GM19043 (cell line): ENCODE results near the gene MVP.
"Not testable (repeated sequence)": the region's sequence is repeated elsewhere in the genome, so short reads cannot be mapped to it uniquely, and the experiment has no call there.

Source experiments
- ATAC-seq: cut with Tn5 transposase; IDR thresholded peaks from one replicate; pipeline ENCODE4 v1.9.1; 2021; ENCODE audit warnings: low read depth; ENCODE audit not compliant: unreplicated experiment

Gene MVP

GRCh38 chr16:29820271-29820701, at the start of gene MVP:
Gene MVP (plus strand): TSS chr16:29820462. CDS start chr16:29830550, 10,088 bp downstream.
- ATAC-seq, result no peak

- not testable (repeated sequence) for ATAC-seq
These were observed 47.9 kb upstream of the MVP start for GRCh38 chr16:29772330-29772729.

- no peak for ATAC-seq
These were observed 45.5 kb upstream of the MVP start for GRCh38 chr16:29774730-29775129.

DNA sequence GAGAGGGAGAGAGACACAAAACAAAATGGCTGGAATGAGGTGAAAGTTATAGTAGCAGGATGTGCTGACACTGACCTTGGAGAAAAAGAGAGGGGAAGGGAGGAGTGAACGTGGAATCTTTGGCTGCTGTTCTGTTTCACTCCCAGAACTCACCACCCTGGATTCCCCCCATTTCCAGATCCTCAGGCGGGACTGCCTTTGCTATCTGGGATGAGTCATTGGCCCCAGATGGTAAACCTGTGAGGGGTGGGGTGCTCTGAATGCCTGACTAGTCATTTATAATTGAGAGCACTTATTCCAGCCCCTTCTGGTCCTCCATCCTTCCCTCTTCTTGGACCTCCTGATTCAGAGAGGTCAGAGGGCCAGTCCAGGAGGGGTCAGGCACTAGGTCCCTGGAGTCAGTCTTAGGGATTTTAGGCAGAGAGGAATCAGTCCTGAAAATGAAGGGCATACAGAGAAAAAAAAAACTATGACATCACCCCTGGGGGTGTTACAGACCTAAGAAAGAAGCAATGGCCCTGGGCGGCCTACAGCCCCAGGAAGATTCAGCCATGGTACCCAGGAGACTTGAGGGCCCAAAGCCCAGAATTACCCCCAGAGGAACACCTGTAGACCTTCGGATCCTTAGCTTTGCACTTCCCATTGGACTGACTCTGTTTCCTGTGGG, 44.4 kb upstream of the MVP start:
- no peak for ATAC-seq

- no peak for ATAC-seq
These were observed 42.5 kb upstream of the MVP start, which contains the start of gene ZG16 for GRCh38 chr16:29777576-29778350. Gene ZG16 (plus strand): TSS chr16:29778256. CDS start chr16:29779267, 1,011 bp downstream.

DNA sequence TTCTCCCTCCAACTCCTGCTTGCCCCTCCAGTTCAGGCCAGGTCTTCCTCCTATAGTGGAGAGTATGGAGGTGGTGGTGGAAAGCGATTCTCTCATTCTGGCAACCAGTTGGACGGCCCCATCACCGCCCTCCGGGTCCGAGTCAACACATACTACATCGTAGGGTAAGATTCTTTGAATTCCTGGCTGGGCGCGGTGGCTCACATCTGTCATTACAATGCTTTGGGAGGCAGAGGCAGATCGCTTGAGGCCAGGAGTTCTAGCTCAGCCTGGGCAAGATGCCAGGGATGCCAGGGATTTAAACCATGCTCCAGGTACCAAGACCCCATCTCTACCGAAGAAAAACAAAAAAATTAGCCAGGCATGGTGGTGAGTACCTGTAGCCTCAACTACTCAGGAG, 40.8 kb upstream of the MVP start:
- no peak for ATAC-seq

- not testable (repeated sequence) for ATAC-seq
These were observed 36.9 kb upstream of the MVP start for GRCh38 chr16:29783094-29783953.

DNA sequence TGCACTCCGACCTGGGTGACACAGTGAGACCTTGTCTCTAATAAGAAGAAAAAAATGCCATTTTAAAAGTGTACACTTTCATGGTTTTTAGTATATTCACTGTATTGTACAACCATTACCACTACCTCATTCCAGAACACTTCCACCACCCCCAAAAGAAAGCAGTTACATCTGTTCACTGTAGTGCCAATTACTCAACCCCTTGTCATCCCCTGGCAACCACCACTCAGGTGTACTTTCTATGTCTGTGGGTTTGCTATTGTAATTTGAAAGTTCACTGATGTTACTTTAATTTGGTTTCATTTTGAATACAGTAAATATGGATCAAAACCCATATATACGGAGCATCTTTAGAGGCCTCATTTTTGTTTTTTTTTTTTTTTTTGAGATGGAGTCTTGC, 36.1 kb upstream of the MVP start:
- no peak for ATAC-seq

- no peak for ATAC-seq
These were observed 35.3 kb upstream of the MVP start for GRCh38 chr16:29784901-29785500.

- not testable (repeated sequence) for ATAC-seq
These were observed 33.1 kb upstream of the MVP start for GRCh38 chr16:29787155-29787554.

- no peak for ATAC-seq
These were observed 30.5 kb upstream of the MVP start for GRCh38 chr16:29789775-29790182.

GRCh38 chr16:29790183-29790948, 29.9 kb upstream of the MVP start, which contains the start of gene KIF22:
Gene KIF22 (plus strand): TSS chr16:29790751. CDS start chr16:29790760, 9 bp downstream.
- peak; percentile 82 for ATAC-seq

DNA sequence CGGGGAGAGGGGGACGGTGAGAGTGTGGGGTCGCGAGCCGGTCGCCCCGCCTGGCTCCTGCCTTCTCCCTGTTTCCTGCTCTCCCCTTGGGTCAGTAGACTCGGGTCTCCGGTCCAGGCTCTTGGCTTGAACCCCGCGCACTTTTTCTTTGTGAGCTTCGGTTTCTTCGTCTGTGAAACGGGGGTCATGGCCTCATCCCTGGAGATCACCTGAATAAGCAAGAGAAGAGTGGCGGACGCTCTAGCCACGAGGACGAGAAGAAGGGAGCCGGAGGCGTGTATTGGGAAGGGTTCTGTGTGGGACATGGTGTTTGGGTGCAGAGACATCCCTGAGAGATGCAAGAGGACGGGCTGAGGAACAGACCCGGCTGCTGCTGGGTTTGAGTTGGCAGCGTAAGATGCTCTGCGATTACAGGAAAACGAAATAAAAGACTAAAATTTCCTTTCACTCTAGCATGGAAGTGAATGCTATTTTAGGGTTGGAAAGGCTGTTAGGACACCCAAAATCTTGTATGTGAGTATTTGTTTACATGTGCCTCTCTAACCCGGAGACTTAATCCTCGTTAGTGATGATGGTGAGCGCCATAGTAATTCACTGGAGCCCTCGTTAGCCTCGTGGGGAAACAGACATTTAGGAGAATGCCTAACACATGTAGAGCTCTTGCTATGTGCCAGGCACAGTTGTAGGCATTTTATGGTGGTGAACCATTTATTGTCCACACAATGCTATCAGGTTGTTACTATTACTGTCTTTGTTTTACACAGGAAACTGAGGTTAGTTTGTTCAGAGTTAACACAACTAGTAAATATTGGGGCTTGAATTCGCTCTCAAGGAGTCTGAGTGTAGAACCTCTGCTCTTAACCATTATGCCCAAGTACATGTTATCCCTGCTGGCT, 29.1 kb upstream of the MVP start:
- no peak for ATAC-seq

GRCh38 chr16:29791845-29792807, 28.1 kb upstream of the MVP start:
- no peak for ATAC-seq

DNA sequence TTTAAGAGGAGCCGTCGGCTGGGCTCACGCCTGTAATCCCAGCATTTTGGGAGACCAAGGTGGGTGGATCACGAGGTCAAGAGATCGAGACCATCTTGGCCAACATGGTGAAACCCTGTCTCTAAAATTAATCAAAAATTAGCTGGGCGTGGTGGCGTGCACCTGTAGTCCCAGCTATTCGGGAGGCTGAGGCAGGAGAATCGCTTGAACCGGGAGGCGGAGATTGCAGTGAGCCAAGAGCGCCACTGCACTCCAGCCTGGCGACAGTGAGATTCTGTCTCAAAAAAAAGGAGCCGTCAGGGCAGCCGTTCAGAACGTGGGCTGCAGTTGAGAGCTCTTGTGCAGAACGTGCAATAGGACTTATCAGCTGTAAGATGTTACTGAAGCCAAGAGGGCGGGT, 27.1 kb upstream of the MVP start:
- ATAC-seq, result not testable (repeated sequence)

- no peak for ATAC-seq
These were observed 26.0 kb upstream of the MVP start for GRCh38 chr16:29794231-29794710.

GRCh38 chr16:29802416-29802935, 17.8 kb upstream of the MVP start:
- ATAC-seq, result no peak
